ENCODE measurements around the gene RANBP9. TPM values are rescaled to one million over a fixed set of nuclear protein-coding genes. Genes with fewer than 3 reads are reported as not detected.

The RANBP9 gene
- polyA plus RNA-seq, 3 donors, result 1.8 to 26.1 (median 2.0) TPM

GRCh38 chr6:13593103-13593502 lies 118.5 kb downstream of the RANBP9 start:
- H3K4me1 Mint-ChIP-seq, result no peaks in the 10 kb centered on the region
- Histone ChIP-seq H3K9ac (ENCODE audit: insufficient read depth, low read length, poor library complexity, severe bottlenecking) (no peak overlapping the region), H3K27me3 (ENCODE audit: control insufficient read depth in 2 of 2, insufficient read depth in 2 of 2, low read length in 2 of 2) (no peaks in the 10 kb centered on the region), H3K9me3 (replicated peaks in 1 of 2; ENCODE audit: control insufficient read depth in 1 of 2, insufficient read depth in 1 of 2, low read length in 2 of 2) (no peaks in the 10 kb centered on the region), H4K20me1 (ENCODE audit: insufficient read depth, low read length) (no peaks in the 10 kb centered on the region), H3K36me3 (replicated peaks in 1 of 2; ENCODE audit: control insufficient read depth in 1 of 2, insufficient read depth in 2 of 2, low read length in 2 of 2) (peaks cover 44 to 62% of the 10 kb centered on the region in 2 donors), H3K27ac (ENCODE audit: low read depth in 1 of 2, low read length in 2 of 2) (no peak overlapping the region), H3K4me3 (replicated peaks in 1 of 3; ENCODE audit: low read depth in 2 of 3, low read length in 3 of 3) (no peak overlapping the region), H3K79me2 (ENCODE audit: insufficient read depth, low read length) (no peaks in the 10 kb centered on the region), H2AFZ (ENCODE audit: insufficient read depth, low read depth, low read length, poor library complexity, severe bottlenecking) (no peak overlapping the region), H3K4me2 (replicated peaks; ENCODE audit: extremely low read depth, low read length, poor library complexity, severe bottlenecking) (no peak overlapping the region), H3K4me1 (ENCODE audit: control insufficient read depth in 1 of 2, insufficient read depth in 2 of 2, low read length in 2 of 2) (no peaks in the 10 kb centered on the region)
- H3K27me3 Mint-ChIP-seq (ENCODE audit: low read depth in 3 of 3), result peaks cover 0 to 3% (median 0%) of the 10 kb centered on the region in 3 donors
- H3K4me3 Mint-ChIP-seq, result no peak overlapping the region
- DNase-seq, result no peak
- TF ChIP-seq CTCF (IDR thresholded peaks at IDR 0.05), result no peak
- no peak overlapping the region for H3K27ac Mint-ChIP-seq
- peaks cover 53 to 55% of the 10 kb centered on the region in 2 donors for H3K36me3 Mint-ChIP-seq
- no peaks in the 10 kb centered on the region for H3K9me3 Mint-ChIP-seq
- WGBS (ENCODE audit: insufficient coverage), result 96% methylated on average over 4 of the region's 6 CpGs
- intact Hi-C loops (cut with micrococcal nuclease), result no loop called here

GRCh38 chr6:13591205-13591921 lies 120.3 kb downstream of the RANBP9 start:
- Histone ChIP-seq H3K9me3 (replicated peaks in 1 of 2; ENCODE audit: control insufficient read depth in 1 of 2, insufficient read depth in 1 of 2, low read length in 2 of 2) (no peaks in the 10 kb centered on the region), H3K4me1 (ENCODE audit: control insufficient read depth in 1 of 2, insufficient read depth in 2 of 2, low read length in 2 of 2) (no peaks in the 10 kb centered on the region), H3K4me3 (replicated peaks in 1 of 3; ENCODE audit: low read depth in 2 of 3, low read length in 3 of 3) (no peak overlapping the region), H3K36me3 (replicated peaks in 1 of 2; ENCODE audit: control insufficient read depth in 1 of 2, insufficient read depth in 2 of 2, low read length in 2 of 2) (peaks cover 32 to 67% of the 10 kb centered on the region in 2 donors), H3K9ac (ENCODE audit: insufficient read depth, low read length, poor library complexity, severe bottlenecking) (no peak overlapping the region), H3K4me2 (replicated peaks; ENCODE audit: extremely low read depth, low read length, poor library complexity, severe bottlenecking) (no peak overlapping the region), H2AFZ (ENCODE audit: insufficient read depth, low read depth, low read length, poor library complexity, severe bottlenecking) (no peak overlapping the region), H3K79me2 (ENCODE audit: insufficient read depth, low read length) (no peaks in the 10 kb centered on the region), H4K20me1 (ENCODE audit: insufficient read depth, low read length) (no peaks in the 10 kb centered on the region), H3K27me3 (ENCODE audit: control insufficient read depth in 2 of 2, insufficient read depth in 2 of 2, low read length in 2 of 2) (no peaks in the 10 kb centered on the region), H3K27ac (ENCODE audit: low read depth in 1 of 2, low read length in 2 of 2) (no peak overlapping the region)
- H3K4me1 Mint-ChIP-seq, result no peaks in the 10 kb centered on the region
- H3K36me3 Mint-ChIP-seq, result peaks cover 53 to 57% of the 10 kb centered on the region in 2 donors
- no peak for DNase-seq
- peaks cover 0 to 1% (median 0%) of the 10 kb centered on the region in 3 donors for H3K27me3 Mint-ChIP-seq (ENCODE audit: low read depth in 3 of 3)
- intact Hi-C loops (cut with micrococcal nuclease), result no loop called here
- H3K9me3 Mint-ChIP-seq, result no peaks in the 10 kb centered on the region
- H3K4me3 Mint-ChIP-seq, result no peak overlapping the region
- no peak for TF ChIP-seq CTCF (IDR thresholded peaks at IDR 0.05)
- WGBS (ENCODE audit: insufficient coverage), result 97% methylated on average over 17 of the region's 21 CpGs
- no peak overlapping the region for H3K27ac Mint-ChIP-seq

All from CD14-positive monocyte (primary cell).